ENCODE data around the gene ARHGAP26.

ARHGAP26 gene

GRCh38 chr5:143025376-143025775, 255.2 kb downstream of the ARHGAP26 start:
- DNase-seq: no peak

- DNase-seq: no peak
These were observed 255.8 kb downstream of the ARHGAP26 start for GRCh38 chr5:143025971-143026370.

- peak; percentile 52 for DNase-seq
These were observed 256.2 kb downstream of the ARHGAP26 start for GRCh38 chr5:143026380-143026779.

- DNase-seq: no peak
These were observed 259.1 kb downstream of the ARHGAP26 start for GRCh38 chr5:143029293-143029692.

GRCh38 chr5:143030349-143030748, 260.2 kb downstream of the ARHGAP26 start:
- DNase-seq: no peak

- DNase-seq: no peak
These were observed 261.8 kb downstream of the ARHGAP26 start for GRCh38 chr5:143031781-143032580.

- DNase-seq: no peak
These were observed 262.3 kb downstream of the ARHGAP26 start for GRCh38 chr5:143032581-143032836.

GRCh38 chr5:143033535-143034250, 263.5 kb downstream of the ARHGAP26 start:
- DNase-seq: no peak

- no peak for DNase-seq
These were observed 266.2 kb downstream of the ARHGAP26 start for GRCh38 chr5:143036146-143036927.

GRCh38 chr5:143037071-143037470, 266.9 kb downstream of the ARHGAP26 start:
- no peak for DNase-seq

- no peak for DNase-seq
These were observed 267.5 kb downstream of the ARHGAP26 start for GRCh38 chr5:143037708-143038107.

- no peak for DNase-seq
These were observed 270.4 kb downstream of the ARHGAP26 start for GRCh38 chr5:143040622-143041021.

GRCh38 chr5:143041461-143041860, 271.3 kb downstream of the ARHGAP26 start:
- DNase-seq: no peak

- no peak for DNase-seq
These were observed 272.0 kb downstream of the ARHGAP26 start for GRCh38 chr5:143041972-143042770.

- DNase-seq: no peak
These were observed 274.1 kb downstream of the ARHGAP26 start for GRCh38 chr5:143044265-143044664.

GRCh38 chr5:143045062-143045461, 274.9 kb downstream of the ARHGAP26 start:
- no peak for DNase-seq

- DNase-seq: no peak
These were observed 276.1 kb downstream of the ARHGAP26 start for GRCh38 chr5:143046314-143046713.

GRCh38 chr5:143047091-143047490, 276.9 kb downstream of the ARHGAP26 start:
- DNase-seq: no peak

GRCh38 chr5:143050183-143050582, 280.0 kb downstream of the ARHGAP26 start:
- no peak for DNase-seq

GRCh38 chr5:143051244-143052058, 281.3 kb downstream of the ARHGAP26 start:
- peak; percentile 6 for DNase-seq

- DNase-seq: no peak
These were observed 282.9 kb downstream of the ARHGAP26 start for GRCh38 chr5:143052967-143053682.

Data from hematopoietic multipotent progenitor cell treated with erythropoietin and hydrocortisone succinate and interleukin-3 and kit ligand, for 8 days (in vitro differentiated cells).